Activated T-cell treated with anti-CD3 and anti-CD28 coated beads for 4 hours (primary cell): ENCODE measurements around the gene MAP3K19.

ENCODE experiments used
- DNase-seq: peaks from one replicate; pipeline ENCODE4 v3.0.0-alpha.2; 2020

The MAP3K19 gene

GRCh38 chr2:134919341-134920210, 127.7 kb downstream of the MAP3K19 start:
- DNase-seq, result peak; percentile 28

- DNase-seq, result peak; percentile 99
Measured at GRCh38 chr2:134918526-134919340, 128.5 kb downstream of the MAP3K19 start, which contains the start of gene CCNT2. TSS of gene CCNT2 (plus strand) at chr2:134918822. CDS start at chr2:134918855, 33 bp downstream.

- DNase-seq, result peak; percentile 81
Measured at GRCh38 chr2:134917888-134918525, 129.2 kb downstream of the MAP3K19 start.

GRCh38 chr2:134917360-134917865, 129.8 kb downstream of the MAP3K19 start:
- DNase-seq, result no peak
